Measurements from ENCODE around the gene R3HDM2.

GRCh38 chr12:57231276-57232021 lies 199.4 kb downstream of the R3HDM2 start:
- TF ChIP-seq, protein P1, sequence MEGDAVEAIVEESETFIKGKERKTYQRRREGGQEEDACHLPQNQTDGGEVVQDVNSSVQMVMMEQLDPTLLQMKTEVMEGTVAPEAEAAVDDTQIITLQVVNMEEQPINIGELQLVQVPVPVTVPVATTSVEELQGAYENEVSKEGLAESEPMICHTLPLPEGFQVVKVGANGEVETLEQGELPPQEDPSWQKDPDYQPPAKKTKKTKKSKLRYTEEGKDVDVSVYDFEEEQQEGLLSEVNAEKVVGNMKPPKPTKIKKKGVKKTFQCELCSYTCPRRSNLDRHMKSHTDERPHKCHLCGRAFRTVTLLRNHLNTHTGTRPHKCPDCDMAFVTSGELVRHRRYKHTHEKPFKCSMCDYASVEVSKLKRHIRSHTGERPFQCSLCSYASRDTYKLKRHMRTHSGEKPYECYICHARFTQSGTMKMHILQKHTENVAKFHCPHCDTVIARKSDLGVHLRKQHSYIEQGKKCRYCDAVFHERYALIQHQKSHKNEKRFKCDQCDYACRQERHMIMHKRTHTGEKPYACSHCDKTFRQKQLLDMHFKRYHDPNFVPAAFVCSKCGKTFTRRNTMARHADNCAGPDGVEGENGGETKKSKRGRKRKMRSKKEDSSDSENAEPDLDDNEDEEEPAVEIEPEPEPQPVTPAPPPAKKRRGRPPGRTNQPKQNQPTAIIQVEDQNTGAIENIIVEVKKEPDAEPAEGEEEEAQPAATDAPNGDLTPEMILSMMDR (IDR thresholded peaks at IDR 0.05; ENCODE audit: low read length): no peak
- no peak for TF ChIP-seq EZH2 (IDR thresholded peaks at IDR 0.05; ENCODE audit: borderline replicate concordance, low read length)

All from OCI-LY1 (cell line).